Measurements from ENCODE around the gene ISG20. TPM values are rescaled to one million over a fixed set of nuclear protein-coding genes. Genes with fewer than 3 reads are reported as not detected.

Gene ISG20
- total RNA-seq, 1 donor from 2014 or later: 15.9 TPM

GRCh38 chr15:88630141-88630721, 8.6 kb upstream of the ISG20 start:
- H3K36me3 ChIP-seq (ENCODE audit: insufficient read depth, low read length): peaks cover 62% of the 10 kb centered on the region
- no peak overlapping the region for H3K4me2 ChIP-seq (ENCODE audit: low read length)
- FAIRE-seq: no peak

GRCh38 chr15:88630798-88631463, 7.9 kb upstream of the ISG20 start:
- Histone ChIP-seq H3K36me3 (ENCODE audit: insufficient read depth, low read length) (peaks cover 64% of the 10 kb centered on the region), H3K79me2 (ENCODE audit: insufficient read depth, low read length) (peaks cover 74% of the 10 kb centered on the region)

More at GRCh38 chr15:88630141-88630721, 8.6 kb upstream of the ISG20 start:
- no peak for DNase-seq (ENCODE audit: low read depth)
- H4K20me1 ChIP-seq (ENCODE audit: insufficient read depth, low read length): peaks cover 91% of the 10 kb centered on the region
- H3K4me3 ChIP-seq (ENCODE audit: insufficient read depth, low read depth, low read length): no peak overlapping the region
- TF ChIP-seq EZH2 (IDR thresholded peaks at IDR 0.05; ENCODE audit: insufficient read depth, low read length): no peak
- no peak for TF ChIP-seq CTCF (IDR thresholded peaks at IDR 0.05; ENCODE audit: insufficient read depth, low read depth, low read length)
- Mint-ChIP-seq H3K9me3 (ENCODE audit: unreplicated experiment) (no peaks in the 10 kb centered on the region), H3K27me3 (ENCODE audit: low read depth, unreplicated experiment) (no peaks in the 10 kb centered on the region), H3K4me3 (ENCODE audit: unreplicated experiment) (no peak overlapping the region), H3K4me1 (ENCODE audit: low read depth, unreplicated experiment) (peaks cover 22% of the 10 kb centered on the region), H3K27ac (ENCODE audit: unreplicated experiment) (peak overlapping the region; percentile 67), H3K36me3 (ENCODE audit: low read depth, unreplicated experiment) (peaks cover 31% of the 10 kb centered on the region)
- no peaks in the 10 kb centered on the region for H3K27me3 ChIP-seq (ENCODE audit: insufficient read depth, low read length)
- H2AFZ ChIP-seq (ENCODE audit: low read depth, low read length): no peak overlapping the region
- no peaks in the 10 kb centered on the region for H3K9me3 ChIP-seq (ENCODE audit: insufficient read depth, low read depth, low read length)
- peaks cover 20% of the 10 kb centered on the region for H3K4me1 ChIP-seq (ENCODE audit: insufficient read depth, low read length)
- peaks cover 77% of the 10 kb centered on the region for H3K79me2 ChIP-seq (ENCODE audit: insufficient read depth, low read length)
- H3K9ac ChIP-seq (ENCODE audit: low read length): no peak overlapping the region
- no peak overlapping the region for H3K27ac ChIP-seq (ENCODE audit: low read depth, low read length)

More at GRCh38 chr15:88630798-88631463, 7.9 kb upstream of the ISG20 start:
- no peak overlapping the region for H3K4me2 ChIP-seq (ENCODE audit: low read length)
- no peak overlapping the region for H3K9ac ChIP-seq (ENCODE audit: low read length)
- H3K4me3 ChIP-seq (ENCODE audit: insufficient read depth, low read depth, low read length): no peak overlapping the region
- Mint-ChIP-seq H3K36me3 (ENCODE audit: low read depth, unreplicated experiment) (peaks cover 31% of the 10 kb centered on the region), H3K4me3 (ENCODE audit: unreplicated experiment) (no peak overlapping the region), H3K27me3 (ENCODE audit: low read depth, unreplicated experiment) (no peaks in the 10 kb centered on the region), H3K9me3 (ENCODE audit: unreplicated experiment) (no peaks in the 10 kb centered on the region), H3K4me1 (ENCODE audit: low read depth, unreplicated experiment) (peaks cover 20% of the 10 kb centered on the region), H3K27ac (ENCODE audit: unreplicated experiment) (peak overlapping the region; percentile 67)
- no peaks in the 10 kb centered on the region for H3K27me3 ChIP-seq (ENCODE audit: insufficient read depth, low read length)
- TF ChIP-seq CTCF (IDR thresholded peaks at IDR 0.05; ENCODE audit: insufficient read depth, low read depth, low read length): no peak
- TF ChIP-seq EZH2 (IDR thresholded peaks at IDR 0.05; ENCODE audit: insufficient read depth, low read length): no peak
- no peak overlapping the region for H2AFZ ChIP-seq (ENCODE audit: low read depth, low read length)
- H3K4me1 ChIP-seq (ENCODE audit: insufficient read depth, low read length): peaks cover 21% of the 10 kb centered on the region
- peaks cover 90% of the 10 kb centered on the region for H4K20me1 ChIP-seq (ENCODE audit: insufficient read depth, low read length)
- H3K9me3 ChIP-seq (ENCODE audit: insufficient read depth, low read depth, low read length): no peaks in the 10 kb centered on the region
- H3K27ac ChIP-seq (ENCODE audit: low read depth, low read length): no peak overlapping the region
- DNase-seq (ENCODE audit: low read depth): no peak
- FAIRE-seq: no peak
